ENCODE results near the gene NIPBL.
"Not testable (repeated sequence)": the region's sequence is repeated elsewhere in the genome, so short reads cannot be mapped to it uniquely, and the experiment has no call there.

Gene NIPBL

DNA sequence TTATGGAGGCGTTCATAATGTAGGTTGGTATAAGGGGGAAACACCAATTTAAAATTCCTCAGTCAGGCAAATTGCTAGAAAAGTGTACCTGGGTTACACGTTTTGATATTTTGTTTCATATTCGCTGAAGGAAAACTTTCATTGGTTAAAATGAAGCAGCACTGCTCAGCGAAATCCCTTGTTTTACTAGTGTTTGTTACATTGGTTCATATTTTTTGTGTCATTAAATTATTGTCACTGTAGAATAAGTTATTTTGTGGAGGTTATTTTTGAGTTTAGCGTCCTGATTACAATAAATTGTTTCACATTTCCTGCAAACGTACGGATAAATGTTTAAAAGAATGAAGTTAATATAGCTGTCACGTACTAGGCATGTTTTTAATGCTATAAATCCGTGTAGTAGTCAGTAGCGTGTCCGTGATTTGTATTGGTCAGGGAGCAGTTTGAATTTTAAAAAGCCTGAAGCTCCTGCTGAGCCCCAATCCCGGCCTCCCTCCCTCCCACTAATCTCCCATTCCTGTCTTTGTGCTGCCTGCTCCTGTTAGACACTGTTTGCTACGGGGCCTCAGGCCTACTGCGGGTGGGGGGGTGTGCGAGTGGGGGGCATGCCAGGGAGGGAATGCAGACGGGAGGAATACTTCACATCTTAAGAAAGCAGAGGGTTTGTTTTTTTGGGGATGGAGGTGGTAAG lies 2.0 kb downstream of the NIPBL start:
- no peak for DNase-seq

GRCh38 chr5:36879274-36880033 lies 2.9 kb downstream of the NIPBL start:
- DNase-seq, result no peak

DNA sequence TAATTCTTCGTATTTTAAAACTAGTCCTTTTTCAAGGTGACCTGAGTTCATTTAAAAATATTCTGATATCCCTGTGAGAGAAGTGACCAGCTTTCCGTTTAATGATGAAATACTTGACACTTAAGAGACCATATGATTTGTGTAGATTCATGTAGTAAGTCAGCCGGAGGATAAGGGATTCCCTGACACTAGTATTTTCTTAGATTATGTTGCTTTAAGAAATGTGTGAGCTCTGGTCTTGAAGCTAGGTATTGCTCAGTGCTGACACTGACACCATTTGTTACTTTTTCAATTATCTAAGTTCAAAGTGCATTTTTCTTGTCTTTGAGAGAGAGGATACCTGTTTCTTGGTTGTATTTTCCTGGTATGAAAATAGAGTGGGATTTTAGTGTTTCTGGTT lies 4.2 kb downstream of the NIPBL start:
- DNase-seq, result no peak

DNA sequence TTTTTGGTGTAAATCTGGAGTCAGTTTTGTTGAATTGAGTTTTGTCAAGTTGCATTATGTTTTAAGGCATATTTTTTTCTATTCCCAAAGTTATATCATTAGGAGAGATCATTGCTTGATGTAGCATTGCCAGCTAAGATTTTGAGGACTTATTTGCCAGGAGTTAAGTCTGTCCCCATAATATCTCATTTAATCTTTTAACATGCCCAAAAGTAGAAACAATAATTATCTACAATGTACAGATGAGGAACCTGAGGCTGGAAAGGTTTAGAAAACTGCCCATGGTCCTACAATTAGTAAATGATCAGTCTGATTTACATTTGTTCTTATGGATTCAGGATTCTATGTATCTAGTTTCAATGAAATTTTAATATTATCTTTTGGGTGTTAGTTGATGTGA lies 4.7 kb downstream of the NIPBL start:
- no peak for DNase-seq

GRCh38 chr5:36881807-36882206 lies 5.2 kb downstream of the NIPBL start:
- DNase-seq, result no peak

DNA sequence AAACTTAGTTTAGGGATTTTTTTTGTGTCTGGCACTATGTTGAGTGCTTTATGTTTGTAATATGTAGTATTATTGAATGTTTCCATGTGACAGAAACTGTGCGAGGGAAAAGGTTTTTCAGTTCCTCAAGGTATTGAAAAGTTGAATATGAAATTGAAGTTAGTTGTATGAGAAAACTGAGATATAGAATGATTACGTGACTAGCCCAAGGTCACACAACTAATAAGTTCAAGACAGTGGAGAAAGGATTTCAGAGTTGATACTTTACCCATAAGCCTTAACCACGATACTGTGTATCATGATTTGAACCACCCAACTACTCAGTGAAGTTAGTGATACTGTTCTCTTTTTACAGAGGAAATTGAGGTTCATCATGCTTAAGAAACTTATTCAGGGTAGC lies 5.7 kb downstream of the NIPBL start:
- DNase-seq, result no peak

GRCh38 chr5:36883894-36884462 lies 7.4 kb downstream of the NIPBL start:
- no peak for DNase-seq

DNA sequence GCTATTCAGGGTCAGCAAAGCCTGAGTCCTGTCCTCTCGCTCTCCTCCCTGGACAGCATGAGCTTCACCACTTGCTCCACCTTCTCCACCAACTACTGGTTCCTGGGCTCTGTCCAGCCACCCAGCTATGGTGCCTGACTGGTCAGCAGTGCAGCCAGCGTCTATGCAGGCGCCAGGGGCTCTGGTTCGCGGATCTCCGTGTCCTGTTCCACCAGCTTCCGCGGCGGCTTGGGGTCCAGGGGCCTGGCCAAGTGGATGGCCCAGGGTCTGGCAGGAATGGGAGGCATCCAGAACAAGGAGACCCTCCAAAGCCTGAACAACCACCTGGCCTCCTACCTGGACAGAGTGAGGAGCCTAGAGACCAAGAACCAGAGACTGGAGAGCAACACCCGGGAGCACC lies 8.6 kb downstream of the NIPBL start:
- DNase-seq, result no peak

DNA sequence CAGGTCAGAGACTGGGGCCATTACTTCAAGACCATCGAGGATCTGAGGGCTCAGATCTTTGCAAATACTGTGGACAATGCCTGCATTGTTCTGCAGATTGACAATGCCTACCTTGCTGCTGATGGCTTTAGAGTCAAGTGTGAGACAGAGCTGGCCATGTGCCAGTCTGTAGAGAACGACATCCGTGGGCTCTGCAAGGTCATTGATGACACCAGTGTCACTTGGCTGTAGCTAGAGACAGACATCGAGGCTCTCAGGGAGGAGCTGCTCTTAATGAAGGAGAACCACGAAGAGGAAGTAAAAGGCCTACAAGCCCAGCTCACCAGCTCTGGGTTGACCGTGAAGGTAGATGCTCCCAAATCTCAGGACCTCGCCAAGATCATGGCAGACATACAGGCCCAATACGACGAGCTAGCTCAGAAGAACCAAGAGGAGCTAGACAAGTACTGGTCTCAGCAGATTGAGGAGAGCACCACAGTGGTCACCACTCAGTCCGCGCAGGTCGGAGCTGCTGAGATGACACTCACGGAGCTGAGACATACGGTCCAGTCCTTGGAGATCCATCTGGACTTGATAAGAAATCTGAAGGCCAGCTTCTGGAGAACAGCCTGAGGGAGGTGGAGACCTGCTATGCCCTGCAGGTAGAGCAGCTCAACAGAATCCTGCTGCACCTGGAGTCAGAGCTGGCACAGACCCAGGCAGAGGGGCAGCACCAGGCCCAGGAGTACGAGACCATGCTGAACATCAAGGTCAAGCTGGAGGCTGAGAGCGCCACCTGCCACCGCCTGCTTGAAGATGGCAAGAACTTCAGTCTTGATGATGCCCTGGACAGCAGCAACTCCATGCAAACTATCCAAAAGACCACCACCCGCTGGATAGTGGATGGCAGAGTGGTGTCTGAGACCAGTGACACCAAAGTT lies 9.3 kb downstream of the NIPBL start:
- no peak for DNase-seq

- no peak for DNase-seq
These were observed 10.2 kb downstream of the NIPBL start for GRCh38 chr5:36886791-36887190.

- no peak for DNase-seq
These were observed 11.0 kb downstream of the NIPBL start for GRCh38 chr5:36887532-36887931.

DNA sequence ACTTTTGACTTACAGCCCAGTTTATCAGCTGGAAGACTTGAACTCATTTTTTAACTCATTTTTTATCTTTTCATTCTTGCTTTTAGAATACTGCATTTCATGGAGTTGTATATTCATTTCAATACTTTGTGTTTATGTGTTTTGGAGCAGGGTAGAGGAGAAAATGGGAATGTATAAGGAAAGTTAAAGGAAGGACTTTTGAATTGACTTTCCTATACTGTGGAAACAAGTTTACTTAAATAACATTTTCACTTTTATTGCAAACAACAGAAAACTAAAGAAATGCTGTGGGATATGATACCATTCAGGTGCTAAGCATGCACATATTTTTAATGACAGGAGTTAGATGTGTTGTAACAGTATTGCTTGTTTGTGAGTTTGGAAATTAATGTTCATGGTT lies 11.7 kb downstream of the NIPBL start:
- DNase-seq, result no peak

DNA sequence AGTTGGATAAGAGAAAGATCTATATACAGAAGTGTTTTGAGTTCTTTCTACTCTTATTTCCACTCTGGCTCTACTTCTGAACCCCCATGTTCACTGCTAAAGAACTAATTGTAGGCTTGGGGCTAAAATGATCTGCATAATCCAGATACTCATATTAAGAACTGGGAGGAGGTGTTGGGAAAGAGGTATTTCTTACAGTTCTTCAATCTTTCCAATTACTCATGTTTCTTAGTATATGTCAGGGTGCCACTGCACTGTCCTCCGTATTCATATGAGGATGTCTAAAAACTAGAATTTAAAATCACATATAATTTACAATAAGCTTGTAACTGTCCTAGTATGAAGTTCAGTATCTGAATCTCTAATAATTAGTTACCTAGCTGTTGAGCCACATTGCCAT lies 12.7 kb downstream of the NIPBL start:
- no peak for DNase-seq

DNA sequence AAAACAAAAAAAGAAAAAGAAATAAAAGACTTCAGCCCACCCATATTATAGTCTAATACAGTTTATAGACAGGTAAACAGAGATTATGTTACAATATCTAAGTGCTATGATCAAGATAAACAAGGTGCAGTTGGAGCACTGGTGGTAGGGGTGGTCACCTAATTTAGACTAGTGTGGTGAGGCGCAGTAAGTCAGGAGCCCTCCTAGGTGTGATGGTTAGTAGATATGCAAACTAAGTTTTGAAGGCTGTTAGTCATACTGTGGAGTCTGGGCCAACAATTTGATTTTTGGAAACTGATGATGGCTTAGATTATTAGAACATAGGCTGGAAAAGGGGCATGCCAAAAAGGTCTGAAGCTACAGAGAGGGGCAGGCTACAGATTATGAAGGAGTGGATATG lies 14.7 kb downstream of the NIPBL start:
- no peak for DNase-seq

- DNase-seq, result not testable (repeated sequence)
These were observed 15.7 kb downstream of the NIPBL start for GRCh38 chr5:36892085-36892830.

GRCh38 chr5:36894954-36895353 lies 18.4 kb downstream of the NIPBL start:
- DNase-seq, result no peak

- no peak for DNase-seq
These were observed 19.9 kb downstream of the NIPBL start for GRCh38 chr5:36896476-36896875.

DNA sequence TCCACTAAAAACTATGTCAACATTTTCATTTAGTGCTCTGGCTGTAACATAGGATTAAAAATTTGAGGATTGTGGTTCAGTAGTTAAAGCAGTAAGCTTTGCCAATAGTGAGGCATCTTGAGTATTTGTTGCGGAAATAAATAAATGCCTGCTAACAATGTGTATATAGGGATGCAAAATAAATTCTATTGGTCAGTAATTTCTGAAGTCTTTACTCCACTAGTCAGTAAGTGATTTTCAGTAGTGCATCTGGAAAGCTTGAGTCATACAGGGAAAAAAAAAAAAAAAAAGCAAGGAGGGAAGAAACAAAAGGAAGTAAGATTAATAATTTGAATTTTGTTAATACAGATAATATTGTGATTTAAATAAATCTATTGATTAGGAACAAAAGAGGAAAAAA lies 21.0 kb downstream of the NIPBL start:
- DNase-seq, result no peak

DNA sequence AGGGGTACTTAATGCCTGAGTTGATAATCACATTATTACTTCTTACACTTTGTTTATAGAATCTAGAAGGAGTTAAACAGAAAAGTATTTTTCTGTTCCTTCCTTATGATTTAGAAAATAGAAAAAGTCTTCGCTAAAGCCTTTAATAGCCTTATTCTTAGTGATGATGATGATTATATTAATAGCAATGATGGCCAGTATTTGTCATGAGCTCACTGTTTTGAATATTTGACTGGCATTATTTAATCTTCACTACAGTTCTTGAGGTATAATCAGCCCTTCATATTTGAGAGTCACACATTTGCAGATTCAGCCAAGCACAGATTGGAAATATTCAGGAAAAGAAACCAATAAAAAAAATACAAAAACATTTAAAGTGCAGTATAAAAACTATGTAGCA lies 23.3 kb downstream of the NIPBL start:
- DNase-seq, result no peak

DNA sequence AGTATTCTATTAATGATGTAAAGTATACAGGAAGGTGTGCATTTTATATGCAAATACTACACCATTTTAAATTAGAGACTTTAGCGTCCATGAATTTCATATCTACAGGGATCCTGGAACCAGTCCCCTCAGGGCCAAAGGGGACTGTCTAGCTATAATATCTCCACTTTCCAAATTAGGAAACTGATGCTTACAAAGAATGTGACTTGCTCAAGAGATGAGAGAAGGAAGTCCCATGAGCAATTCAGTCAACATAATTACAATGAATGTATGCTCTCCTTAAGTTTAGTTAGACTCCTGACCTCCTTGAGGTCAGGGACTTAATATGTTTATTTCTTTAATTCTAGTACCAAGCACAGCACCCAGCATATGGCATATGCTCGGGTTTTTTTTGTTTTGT lies 23.7 kb downstream of the NIPBL start:
- no peak for DNase-seq

DNA sequence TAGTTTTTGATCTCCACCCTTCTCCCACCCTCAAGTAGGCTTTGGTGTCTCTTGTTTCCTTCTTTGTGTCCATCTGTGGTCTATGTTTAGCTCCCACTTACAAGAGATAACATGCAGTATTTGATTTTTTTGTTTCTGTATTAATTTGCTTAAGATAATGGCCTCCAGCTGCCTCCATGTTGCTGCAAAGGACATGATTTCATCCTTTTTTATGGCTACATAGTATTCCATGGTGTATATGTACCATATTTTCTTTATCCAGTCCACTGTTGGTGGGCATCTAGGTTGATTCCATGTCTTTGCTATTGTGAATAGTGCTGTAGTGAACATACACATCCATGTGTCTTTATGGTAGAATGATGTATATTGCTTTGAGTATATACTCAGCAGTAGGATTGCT lies 24.5 kb downstream of the NIPBL start:
- not testable (repeated sequence) for DNase-seq

DNA sequence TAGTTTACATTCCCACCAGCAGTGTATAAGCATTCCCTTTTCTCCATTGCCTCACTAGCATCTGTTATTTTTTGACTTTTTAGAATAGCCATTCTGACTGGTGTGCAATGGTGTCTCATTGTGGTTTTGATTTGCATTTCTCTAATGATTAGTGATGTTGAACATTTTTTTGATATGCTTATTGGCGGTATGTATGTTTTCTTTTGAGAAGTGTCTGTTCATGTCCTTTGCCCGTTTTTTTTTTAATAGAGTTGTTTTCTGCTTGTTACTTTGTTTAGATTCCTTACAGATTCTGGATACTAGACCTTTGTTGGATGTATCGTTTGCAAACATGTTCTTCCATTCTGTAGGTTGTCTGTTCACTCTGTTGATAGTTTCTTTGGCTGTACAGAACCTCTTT lies 25.3 kb downstream of the NIPBL start:
- DNase-seq, result no peak

Data from effector CD8-positive, alpha-beta T cell (primary cell).